NCI-H187 (cell line): Measurements from ENCODE around the gene SCARF2.
"Not testable (repeated sequence)": the region's sequence is repeated elsewhere in the genome, so short reads cannot be mapped to it uniquely, and the experiment has no call there.

Experiments used
- DNase-seq, 2 experiments: peaks; one replicate each; lab custom pipeline; 2025; lab: John Stamatoyannopoulos, UW

SCARF2 gene

GRCh38 chr22:20459862-20460261, 22.2 kb upstream of the SCARF2 start:
- no peak for DNase-seq

- no peak for DNase-seq
Observed at GRCh38 chr22:20459152-20459542, 21.5 kb upstream of the SCARF2 start.

DNA sequence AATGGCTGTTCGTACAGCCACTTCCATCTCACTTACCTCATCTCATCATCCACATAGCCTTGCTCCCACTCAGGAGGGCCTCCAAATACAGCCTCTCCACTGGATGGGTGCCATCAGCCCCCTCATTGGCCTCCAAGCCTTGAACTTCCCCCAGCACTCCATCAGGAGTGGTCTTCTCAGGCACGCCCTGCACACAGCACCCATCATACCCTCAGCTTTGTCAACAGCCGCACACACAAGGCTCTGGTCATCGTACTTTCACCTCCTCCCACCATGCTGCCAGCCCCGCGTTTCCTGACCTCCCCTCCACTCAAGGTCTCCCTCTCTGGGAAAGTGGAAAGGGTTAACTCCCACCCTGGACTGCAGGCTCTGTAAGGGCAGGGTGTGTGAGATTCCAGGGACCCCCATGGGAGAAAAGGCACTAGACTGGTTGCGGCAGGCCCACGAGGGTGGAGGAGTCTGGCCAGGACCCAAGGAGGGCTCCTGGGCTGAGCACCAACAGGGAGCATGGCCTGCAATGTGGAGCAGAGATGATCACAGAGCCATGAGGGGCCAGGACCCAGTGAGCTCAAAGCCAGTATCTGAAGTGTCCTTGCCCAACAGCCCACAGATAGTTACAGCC, 21.0 kb upstream of the SCARF2 start:
- DNase-seq, result no peak

DNA sequence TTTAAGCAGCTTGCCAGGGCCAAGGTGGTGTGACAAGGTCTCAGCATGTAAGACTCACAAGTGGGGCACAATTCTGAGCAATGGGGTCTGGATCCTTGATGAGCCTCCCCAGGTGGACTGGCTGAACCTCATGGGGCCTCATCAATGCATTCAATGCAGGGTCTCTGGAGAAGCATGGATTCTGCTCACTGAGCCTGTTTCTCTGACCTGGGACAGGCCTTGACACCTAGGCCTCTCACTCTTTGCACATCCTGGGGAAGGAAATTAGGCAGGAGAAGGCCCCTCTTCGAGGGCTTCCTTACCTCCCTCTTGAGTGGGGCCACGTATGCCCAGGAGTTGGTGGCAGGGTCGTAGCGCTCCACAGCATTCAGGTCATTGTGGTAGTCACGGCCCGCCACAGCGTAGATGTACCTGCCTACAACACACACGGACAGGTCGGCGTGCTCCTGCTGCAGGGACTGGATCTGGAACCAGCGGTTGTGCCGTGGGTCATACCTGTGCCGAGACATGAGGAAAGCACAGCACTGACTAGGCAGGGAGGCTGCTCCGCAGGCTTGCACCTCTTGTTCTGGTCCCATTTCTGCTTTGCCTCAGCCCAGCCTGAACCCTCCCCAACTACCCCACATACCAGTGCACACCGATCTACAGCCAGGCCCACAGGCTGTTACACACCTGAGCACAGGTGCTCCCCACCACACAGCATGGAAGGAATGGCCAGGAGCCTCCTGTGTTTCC, 20.0 kb upstream of the SCARF2 start:
- DNase-seq, result no peak

DNA sequence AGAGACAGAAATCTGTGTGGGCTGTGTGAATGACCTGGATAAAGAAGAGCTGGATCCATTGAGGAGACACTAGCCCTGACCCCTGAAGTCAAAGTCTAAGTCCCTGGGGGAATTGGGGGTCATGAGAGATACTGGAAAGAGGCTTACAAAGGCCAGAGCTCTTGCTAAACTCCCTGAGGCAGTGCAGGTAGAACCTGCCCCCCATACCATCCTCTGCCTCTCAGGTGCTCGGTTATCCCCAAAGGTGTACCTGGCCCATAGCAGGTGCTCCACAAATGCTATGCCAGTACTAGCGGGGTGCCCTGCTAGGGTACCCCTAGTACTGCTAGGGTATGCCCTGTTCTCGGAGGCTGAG, 19.1 kb upstream of the SCARF2 start:
- DNase-seq, result no peak

- DNase-seq, result peak in 1 of 2 experiments; percentile 42
Observed at GRCh38 chr22:20456064-20456721, 18.6 kb upstream of the SCARF2 start.

DNA sequence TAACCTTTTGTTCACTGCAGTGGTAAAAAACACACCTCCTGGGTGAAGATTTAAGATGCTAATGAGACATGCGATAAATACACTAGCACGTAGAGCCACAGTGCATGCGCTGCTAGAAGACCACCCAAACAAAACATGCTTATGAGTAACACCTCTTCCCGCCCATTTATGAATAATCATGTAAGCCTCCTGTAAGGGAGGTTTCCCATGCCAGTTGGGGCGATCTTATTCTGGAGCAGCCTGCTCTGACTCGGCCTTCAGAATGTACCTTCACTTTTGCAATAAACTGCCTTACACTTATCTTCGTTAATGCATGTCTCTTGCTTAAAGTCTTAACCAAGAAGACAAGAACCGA, 18.1 kb upstream of the SCARF2 start:
- no peak for DNase-seq

- DNase-seq, result no peak
Observed at GRCh38 chr22:20453222-20453621, 15.6 kb upstream of the SCARF2 start.

DNA sequence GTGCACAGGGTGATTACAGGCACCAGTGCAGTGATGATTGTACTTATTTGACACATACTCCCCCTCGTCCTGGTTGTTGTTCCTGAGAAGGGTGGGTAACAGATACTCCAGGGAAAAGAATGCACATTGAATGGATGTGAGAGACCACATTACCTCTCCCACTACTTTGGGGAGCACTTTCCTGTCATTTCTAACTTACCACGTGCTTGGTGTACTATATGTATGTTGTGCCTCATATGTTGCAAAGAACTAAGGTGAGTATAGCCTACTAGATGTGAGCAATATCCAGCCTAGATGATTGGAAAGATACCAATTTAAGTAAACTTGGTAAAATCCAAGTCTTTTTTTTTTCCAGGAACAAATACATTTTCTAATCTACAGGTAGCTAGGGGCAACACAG, 14.3 kb upstream of the SCARF2 start:
- DNase-seq, result no peak

DNA sequence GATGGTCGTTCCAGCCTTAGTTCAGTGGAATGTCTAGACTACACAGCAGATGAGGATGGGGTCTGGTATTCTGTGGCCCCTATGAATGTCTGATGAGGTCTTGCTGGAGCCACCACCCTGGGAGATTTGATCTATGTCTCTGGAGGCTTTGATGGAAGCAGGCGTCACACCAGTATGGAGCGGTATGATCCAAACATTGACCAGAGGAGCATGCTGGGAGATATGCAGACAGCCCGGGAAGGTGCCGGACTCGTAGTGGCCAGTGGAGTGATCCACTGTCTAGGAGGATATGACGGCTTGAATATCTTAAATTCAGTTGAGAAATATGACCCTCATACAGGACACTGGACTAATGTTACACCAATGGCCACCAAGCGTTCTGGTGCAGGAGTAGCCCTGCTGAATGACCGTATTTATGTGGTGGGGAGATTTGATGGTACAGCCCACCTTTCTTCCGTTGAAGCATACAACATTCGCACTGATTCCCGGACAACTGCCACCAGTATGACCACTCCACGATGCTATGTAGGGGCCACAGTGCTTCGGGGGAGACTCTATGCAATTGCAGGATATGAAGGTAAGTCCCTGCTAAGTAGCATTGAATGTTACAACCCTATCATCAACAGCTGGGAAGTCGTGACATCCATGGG, 13.6 kb upstream of the SCARF2 start:
- DNase-seq, result not testable (repeated sequence)

DNA sequence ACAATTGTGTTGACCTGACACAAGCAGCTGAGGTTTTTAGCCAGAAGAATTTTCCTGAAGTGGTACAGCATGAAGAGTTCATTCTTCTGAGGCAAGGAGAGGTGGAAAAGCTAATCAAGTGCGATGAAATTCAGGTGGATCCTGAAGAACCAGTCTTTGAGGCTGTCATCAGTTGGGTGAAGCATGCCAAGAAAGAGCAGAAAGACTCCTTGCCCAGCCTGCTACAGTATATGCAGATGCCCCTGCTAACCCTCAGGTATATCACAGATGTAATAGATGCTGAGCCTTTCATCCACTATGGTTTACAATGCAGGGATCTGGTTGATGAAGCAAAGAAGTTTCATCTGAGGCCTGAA, 12.9 kb upstream of the SCARF2 start:
- DNase-seq, result no peak

DNA sequence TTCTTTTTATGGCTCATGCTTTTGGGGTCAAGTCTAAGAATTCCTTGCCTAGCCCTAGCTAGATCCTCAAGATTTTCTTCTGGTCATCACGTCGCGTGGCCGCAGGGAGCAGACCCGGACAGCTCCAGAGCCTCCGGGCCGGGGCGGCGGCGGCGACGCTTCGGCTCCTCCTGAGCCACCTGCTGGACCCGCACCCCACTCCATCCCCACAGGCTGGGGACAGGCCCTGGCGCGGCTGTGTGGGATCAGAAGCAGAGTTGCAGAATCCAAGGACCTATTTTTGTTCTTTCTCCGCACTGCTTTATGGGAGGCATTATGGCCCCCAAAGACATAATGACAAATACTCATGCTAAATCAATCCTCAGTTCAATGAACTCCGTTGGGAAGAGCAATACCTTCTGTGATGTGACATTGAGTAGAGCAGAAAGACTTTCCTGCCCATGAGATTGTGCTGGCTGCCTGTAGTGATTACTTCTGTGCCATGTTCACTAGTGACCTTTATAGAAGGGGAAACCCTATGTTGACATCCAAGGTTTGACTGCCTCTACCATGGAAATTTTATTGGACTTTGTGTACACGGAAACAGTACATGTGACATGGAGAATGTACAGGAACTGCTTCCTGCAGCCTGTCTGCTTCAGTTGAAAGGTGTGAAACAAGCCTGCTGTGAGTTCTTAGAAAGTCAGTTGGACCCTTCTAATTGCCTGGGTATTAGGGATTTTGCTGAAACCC, 12.4 kb upstream of the SCARF2 start:
- no peak for DNase-seq

GRCh38 chr22:20448630-20449029, 11.0 kb upstream of the SCARF2 start:
- DNase-seq, result no peak

GRCh38 chr22:20446383-20446970, 8.9 kb upstream of the SCARF2 start:
- DNase-seq, result no peak

GRCh38 chr22:20444325-20444724, 6.7 kb upstream of the SCARF2 start:
- no peak for DNase-seq

DNA sequence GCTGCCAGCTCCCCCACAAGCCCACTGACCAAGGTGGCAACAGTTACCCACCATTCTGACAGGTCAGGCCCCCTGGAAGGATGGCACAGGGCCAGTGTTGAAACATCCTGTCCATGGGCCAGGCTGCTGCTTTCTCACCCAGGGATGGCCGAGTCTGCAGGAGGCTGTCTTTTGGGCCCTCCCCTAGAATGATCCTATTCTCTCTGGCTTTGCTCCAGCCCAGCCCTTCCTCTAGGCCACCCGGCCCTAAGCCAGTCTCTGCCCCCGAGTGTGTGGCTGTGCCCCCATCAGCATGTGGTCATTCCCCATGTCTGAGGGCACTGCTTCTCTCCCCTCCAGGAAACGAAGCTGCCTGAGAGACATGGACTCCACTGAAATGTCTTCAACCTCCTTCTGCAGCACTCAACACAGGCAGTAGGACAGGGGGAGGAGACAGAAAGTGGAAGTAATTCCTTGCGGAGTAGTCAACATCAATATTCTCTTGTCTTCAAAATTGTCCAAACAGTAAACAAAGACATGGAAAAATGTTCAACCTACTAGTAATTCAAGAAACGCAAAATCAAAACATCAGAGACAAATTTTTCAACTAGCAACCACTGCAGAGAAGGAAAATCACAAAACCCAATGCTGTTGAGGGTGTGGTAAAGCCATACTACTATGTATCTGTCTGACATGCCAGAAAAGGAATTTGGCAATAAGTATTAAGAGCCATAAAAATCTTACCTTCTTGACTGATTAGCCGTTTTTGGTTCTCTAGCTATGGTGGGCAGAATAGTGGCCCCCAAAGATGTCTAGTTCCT, 5.1 kb upstream of the SCARF2 start:
- no peak for DNase-seq

DNA sequence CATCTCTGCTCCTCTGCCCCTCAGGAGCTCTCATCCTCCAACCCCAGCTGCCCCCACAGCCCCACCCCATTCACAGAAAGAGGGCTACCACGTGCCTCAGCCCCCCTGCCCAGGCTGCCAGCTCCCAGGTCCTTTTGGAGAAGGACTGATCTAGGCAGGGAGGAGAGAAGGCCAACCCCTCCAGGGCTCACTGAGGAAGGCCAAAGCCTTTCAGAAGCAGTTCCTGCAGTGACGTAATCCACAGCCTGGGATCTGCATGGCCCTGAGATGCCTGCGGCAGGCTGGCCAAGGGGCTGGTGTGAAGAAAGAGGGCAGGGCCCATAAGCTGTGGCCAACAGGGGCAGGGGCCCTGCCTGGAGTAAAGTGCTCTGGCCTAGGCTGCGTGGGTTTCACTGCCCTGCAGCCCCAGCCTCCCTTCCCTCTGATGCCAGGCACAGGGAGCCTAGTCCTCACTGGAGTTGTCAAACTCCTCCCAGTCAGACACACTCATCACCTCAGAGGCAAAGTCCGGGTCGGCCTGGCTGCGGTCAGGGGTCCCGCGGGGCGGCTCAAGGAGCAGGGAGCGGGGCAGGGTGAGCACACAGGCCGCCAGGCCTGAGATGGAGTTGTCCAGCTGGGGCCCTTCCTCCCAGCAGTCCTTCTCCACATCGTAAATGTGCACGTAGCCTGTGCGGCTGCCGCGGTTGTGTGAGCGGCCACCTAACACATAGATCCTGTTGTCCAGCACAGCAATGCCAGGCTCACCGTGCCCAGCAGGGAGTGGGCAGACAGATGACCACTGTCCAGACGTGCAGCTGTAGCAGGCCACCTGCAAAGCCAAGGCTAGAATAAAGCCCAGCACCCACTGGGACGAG, 4.2 kb upstream of the SCARF2 start:
- no peak for DNase-seq

GRCh38 chr22:20440637-20441591, 3.3 kb upstream of the SCARF2 start:
- DNase-seq, result no peak

DNA sequence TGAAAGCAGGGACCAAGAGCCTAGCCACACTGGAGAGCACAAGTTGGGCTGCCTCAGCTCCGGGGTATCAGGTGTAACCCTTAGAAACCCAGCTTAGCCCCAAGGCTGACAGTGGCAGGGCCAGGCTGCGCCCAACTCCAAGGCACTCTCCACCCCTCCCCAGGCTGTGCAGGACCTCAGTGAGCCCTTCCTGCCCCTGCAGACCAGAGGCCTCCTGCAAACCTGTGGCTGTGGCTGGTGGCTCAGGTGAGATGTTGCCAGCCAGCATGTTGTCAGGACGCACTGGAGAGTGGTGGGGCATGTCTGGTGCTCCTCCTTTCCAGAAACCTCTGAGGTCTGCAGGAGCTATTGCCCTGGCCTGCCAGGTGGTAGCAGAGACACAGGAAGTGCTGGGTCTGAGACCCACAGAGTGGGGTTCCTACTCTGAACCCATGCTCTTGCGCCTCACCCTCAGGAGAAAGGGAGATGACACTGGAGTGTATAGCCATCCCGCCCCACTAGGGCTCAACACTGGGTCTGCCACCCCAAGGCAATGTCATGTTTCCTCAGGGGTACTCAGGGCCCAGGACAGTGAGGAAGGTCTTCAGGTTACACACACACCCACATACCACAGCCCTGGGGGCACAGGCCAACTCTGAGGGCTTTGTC, 2.4 kb upstream of the SCARF2 start:
- no peak for DNase-seq
